ENCODE results near the gene SAP30BP. TPM values are rescaled to one million over a fixed set of nuclear protein-coding genes. Genes with fewer than 3 reads are reported as not detected.

Gene SAP30BP
- total and polyA plus RNA-seq, 2 donors (not counting 1 experiment from before 2014, with no cell fraction given), result 143 to 148 TPM

DNA sequence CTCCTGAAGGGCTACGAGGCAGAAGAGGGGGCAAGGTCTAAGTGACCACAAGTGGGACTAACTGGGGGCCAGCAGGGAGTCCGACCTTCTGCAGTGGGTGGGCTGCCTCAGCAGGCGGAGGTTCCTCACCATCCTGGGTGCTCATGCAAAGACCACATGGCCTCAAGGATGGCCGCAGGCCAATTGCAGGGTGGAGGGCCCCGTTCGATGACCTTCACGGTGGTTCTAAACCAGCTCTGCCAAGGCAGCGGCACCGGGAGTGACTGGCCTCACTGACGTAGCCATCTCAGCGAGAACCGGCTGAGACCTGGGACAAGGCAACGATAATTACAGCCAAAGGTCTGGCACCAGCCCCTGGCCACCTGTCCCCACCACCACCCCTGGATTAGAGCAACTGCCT, 28.2 kb upstream of the SAP30BP start:
- ChIA-PET POLR2A (no interaction called here), CTCF (interaction anchor here (0.6 to 19.7 kb wide), 3 partner anchors 15 to 109 kb away, joined by 3 to 389 read pairs (median 7); no protein-coding TSS in a partner anchor)

DNA sequence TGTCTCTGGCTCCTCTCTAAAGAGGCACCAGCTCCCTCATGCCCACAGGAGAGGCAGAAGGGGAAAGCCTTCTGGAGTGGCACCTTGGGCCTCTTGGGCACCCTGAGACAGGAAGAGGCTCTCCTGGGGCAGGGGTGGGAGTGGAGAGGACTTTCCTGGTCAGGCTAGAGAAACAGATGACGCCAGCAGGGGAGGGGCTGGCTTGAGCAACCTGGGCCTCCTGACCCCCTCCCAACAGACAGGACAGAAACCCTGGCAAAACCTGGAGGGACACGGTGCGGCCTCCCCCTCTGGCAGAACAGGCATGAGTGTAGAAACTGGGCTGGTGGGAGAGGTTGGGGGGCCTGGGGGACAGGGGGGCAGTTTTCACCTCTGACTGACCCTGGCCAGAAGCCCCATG, 27.8 kb upstream of the SAP30BP start:
- no peaks in the 10 kb centered on the region for H3K9me3 Mint-ChIP-seq (ENCODE audit: insufficient read depth)
- no peaks in the 10 kb centered on the region for H3K27me3 Mint-ChIP-seq
- no peak for DNase-seq
- Histone ChIP-seq H3K27ac (ENCODE audit: low read length in 2 of 2) (no peak overlapping the region), H3K27me3 (replicated peaks in 1 of 4; ENCODE audit: control extremely low read depth in 1 of 4, control insufficient read depth in 3 of 4, insufficient read depth in 4 of 4, low read length in 3 of 4) (no peaks in the 10 kb centered on the region), H3K4me1 (ENCODE audit: control insufficient read depth in 2 of 2, insufficient read depth in 2 of 2, low read length in 2 of 2) (no peaks in the 10 kb centered on the region), H3K9ac (ENCODE audit: low read length) (no peak overlapping the region), H3K4me2 (replicated peaks; ENCODE audit: low read depth, low read length, poor library complexity, severe bottlenecking) (no peak overlapping the region), H4K20me1 (ENCODE audit: control insufficient read depth, insufficient read depth, low read length, poor library complexity, severe bottlenecking) (no peaks in the 10 kb centered on the region), H3K4me3 (ENCODE audit: control extremely low read depth in 1 of 5, extremely low read depth in 1 of 5, insufficient read depth in 1 of 5, low read depth in 2 of 5, low read length in 4 of 5) (no peak overlapping the region), H3K79me2 (ENCODE audit: control insufficient read depth, insufficient read depth, low read length) (no peaks in the 10 kb centered on the region), H3K36me3 (replicated peaks in 1 of 2; ENCODE audit: control extremely low read depth in 1 of 2, control insufficient read depth in 1 of 2, extremely low read depth in 1 of 2, insufficient read depth in 2 of 2, low read length in 1 of 2) (peaks cover 2 to 15% of the 10 kb centered on the region in 2 experiments), H2AFZ (ENCODE audit: insufficient read depth, low read depth, low read length, poor library complexity, severe bottlenecking) (no peak overlapping the region), H3K9me3 (ENCODE audit: control extremely low read depth in 1 of 3, control insufficient read depth in 2 of 3, insufficient read depth in 1 of 3, low read length in 2 of 3) (no peaks in the 10 kb centered on the region)
- no peaks in the 10 kb centered on the region for H3K4me1 Mint-ChIP-seq
- no CpG with 5 or more reads among the region's 3 CpGs for WGBS (ENCODE audit: insufficient coverage)
- no peak overlapping the region for H3K27ac Mint-ChIP-seq
- no peak overlapping the region for H3K4me3 Mint-ChIP-seq
- TF ChIP-seq EZH2 (IDR thresholded peaks at IDR 0.05; ENCODE audit: borderline replicate concordance, insufficient read depth, low read depth, low read length, poor library complexity, severe bottlenecking), result no peak
- TF ChIP-seq, protein P1, sequence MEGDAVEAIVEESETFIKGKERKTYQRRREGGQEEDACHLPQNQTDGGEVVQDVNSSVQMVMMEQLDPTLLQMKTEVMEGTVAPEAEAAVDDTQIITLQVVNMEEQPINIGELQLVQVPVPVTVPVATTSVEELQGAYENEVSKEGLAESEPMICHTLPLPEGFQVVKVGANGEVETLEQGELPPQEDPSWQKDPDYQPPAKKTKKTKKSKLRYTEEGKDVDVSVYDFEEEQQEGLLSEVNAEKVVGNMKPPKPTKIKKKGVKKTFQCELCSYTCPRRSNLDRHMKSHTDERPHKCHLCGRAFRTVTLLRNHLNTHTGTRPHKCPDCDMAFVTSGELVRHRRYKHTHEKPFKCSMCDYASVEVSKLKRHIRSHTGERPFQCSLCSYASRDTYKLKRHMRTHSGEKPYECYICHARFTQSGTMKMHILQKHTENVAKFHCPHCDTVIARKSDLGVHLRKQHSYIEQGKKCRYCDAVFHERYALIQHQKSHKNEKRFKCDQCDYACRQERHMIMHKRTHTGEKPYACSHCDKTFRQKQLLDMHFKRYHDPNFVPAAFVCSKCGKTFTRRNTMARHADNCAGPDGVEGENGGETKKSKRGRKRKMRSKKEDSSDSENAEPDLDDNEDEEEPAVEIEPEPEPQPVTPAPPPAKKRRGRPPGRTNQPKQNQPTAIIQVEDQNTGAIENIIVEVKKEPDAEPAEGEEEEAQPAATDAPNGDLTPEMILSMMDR (IDR thresholded peaks at IDR 0.05), result no peak
- ChIA-PET POLR2A (no interaction called here), CTCF (interaction anchor here (0.6 to 19.7 kb wide), 2 partner anchors 20 to 108 kb away, joined by 3 to 389 read pairs; no protein-coding TSS in a partner anchor)
- intact Hi-C loops (cut with micrococcal nuclease), result no loop called here
- no peak for ATAC-seq (ENCODE audit: low read depth)

More for the DNA sequence above, 28.2 kb upstream of the SAP30BP start:
- H3K27me3 Mint-ChIP-seq, result no peaks in the 10 kb centered on the region
- Histone ChIP-seq H3K36me3 (replicated peaks in 1 of 2; ENCODE audit: control extremely low read depth in 1 of 2, control insufficient read depth in 1 of 2, extremely low read depth in 1 of 2, insufficient read depth in 2 of 2, low read length in 1 of 2) (peaks cover 2 to 15% of the 10 kb centered on the region in 2 experiments), H3K27ac (ENCODE audit: low read length in 2 of 2) (no peak overlapping the region), H3K4me3 (ENCODE audit: control extremely low read depth in 1 of 5, extremely low read depth in 1 of 5, insufficient read depth in 1 of 5, low read depth in 2 of 5, low read length in 4 of 5) (no peak overlapping the region), H4K20me1 (ENCODE audit: control insufficient read depth, insufficient read depth, low read length, poor library complexity, severe bottlenecking) (no peaks in the 10 kb centered on the region), H2AFZ (ENCODE audit: insufficient read depth, low read depth, low read length, poor library complexity, severe bottlenecking) (no peak overlapping the region), H3K9ac (ENCODE audit: low read length) (no peak overlapping the region), H3K4me2 (replicated peaks; ENCODE audit: low read depth, low read length, poor library complexity, severe bottlenecking) (no peak overlapping the region), H3K4me1 (ENCODE audit: control insufficient read depth in 2 of 2, insufficient read depth in 2 of 2, low read length in 2 of 2) (peaks cover 0 to 4% of the 10 kb centered on the region in 2 donors), H3K9me3 (ENCODE audit: control extremely low read depth in 1 of 3, control insufficient read depth in 2 of 3, insufficient read depth in 1 of 3, low read length in 2 of 3) (no peaks in the 10 kb centered on the region), H3K27me3 (replicated peaks in 1 of 4; ENCODE audit: control extremely low read depth in 1 of 4, control insufficient read depth in 3 of 4, insufficient read depth in 4 of 4, low read length in 3 of 4) (no peaks in the 10 kb centered on the region), H3K79me2 (ENCODE audit: control insufficient read depth, insufficient read depth, low read length) (no peaks in the 10 kb centered on the region)
- H3K9me3 Mint-ChIP-seq (ENCODE audit: insufficient read depth), result no peaks in the 10 kb centered on the region
- over 99% methylated on average over 13 of the region's 13 CpGs for WGBS (ENCODE audit: insufficient coverage)
- H3K4me1 Mint-ChIP-seq, result peaks cover 2% of the 10 kb centered on the region
- ATAC-seq (ENCODE audit: low read depth) (no peak), DNase-seq (no peak)
- H3K27ac Mint-ChIP-seq, result no peak overlapping the region
- no peak for TF ChIP-seq EZH2 (IDR thresholded peaks at IDR 0.05; ENCODE audit: borderline replicate concordance, insufficient read depth, low read depth, low read length, poor library complexity, severe bottlenecking)
- intact Hi-C loops (cut with micrococcal nuclease), result no loop called here
- H3K4me3 Mint-ChIP-seq, result no peak overlapping the region
